ENCODE measurements around the gene CAMK4.

DNA sequence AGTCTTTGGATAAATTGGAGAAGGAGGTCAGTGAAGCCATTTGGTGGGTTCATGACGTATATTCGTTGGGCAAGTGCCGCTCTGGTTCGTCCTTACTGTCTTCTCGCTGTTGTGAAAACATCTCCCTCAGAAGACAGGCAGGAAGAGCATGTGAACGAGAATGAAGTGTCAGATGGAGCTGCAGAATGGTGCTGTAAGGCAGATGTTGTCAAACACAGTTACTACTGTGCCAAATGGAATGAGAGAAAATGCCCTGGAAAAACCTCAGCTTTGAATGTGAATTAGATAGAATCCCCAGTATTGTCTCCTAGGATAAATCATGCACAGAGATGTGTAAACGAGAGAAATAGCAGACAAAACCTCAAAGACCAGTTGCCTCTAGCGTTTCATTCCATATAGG, 121.5 kb downstream of the CAMK4 start:
- no peak for TF ChIP-seq CTCF (IDR thresholded peaks at IDR 0.05)
- no peak for TF ChIP-seq POLR2A (IDR thresholded peaks at IDR 0.05)

Measured in transverse colon (tissue), 3 donors.